Stimulated activated CD4-positive, alpha-beta T cell treated with anti-CD3 and anti-CD28 coated beads, Interleukin-15, amount 100 ng/mL, for 48 hours (primary cell): Measurements from ENCODE around the gene ZNF555.

Source experiments
- DNase-seq, 2 donors: peaks; one replicate each; pipeline ENCODE4 v3.0.0-alpha.2; 2020; ENCODE audit warnings: low read depth in 2 of 2

The ZNF555 gene

GRCh38 chr19:2824129-2824528 lies 17.1 kb upstream of the ZNF555 start:
- DNase-seq = no peak

- no peak for DNase-seq
Observed at GRCh38 chr19:2827022-2827421, 14.3 kb upstream of the ZNF555 start.

GRCh38 chr19:2827840-2828489 lies 13.3 kb upstream of the ZNF555 start:
- no peak for DNase-seq

GRCh38 chr19:2834294-2834871 lies 6.9 kb upstream of the ZNF555 start:
- no peak for DNase-seq

- DNase-seq = no peak
Observed at GRCh38 chr19:2837430-2837829, 3.8 kb upstream of the ZNF555 start.

GRCh38 chr19:2841855-2842574 lies 740 bp downstream of the ZNF555 start:
- DNase-seq = no peak

- no peak for DNase-seq
Observed at GRCh38 chr19:2845107-2845506, 3.8 kb downstream of the ZNF555 start.

GRCh38 chr19:2846180-2846894 lies 5.1 kb downstream of the ZNF555 start:
- no peak for DNase-seq

- DNase-seq = no peak
Observed at GRCh38 chr19:2847507-2847906, 6.2 kb downstream of the ZNF555 start.

- DNase-seq = no peak
Observed at GRCh38 chr19:2848616-2849015, 7.3 kb downstream of the ZNF555 start.

- DNase-seq = no peak
Observed at GRCh38 chr19:2850256-2850925, 9.1 kb downstream of the ZNF555 start.

- no peak for DNase-seq
Observed at GRCh38 chr19:2852598-2852997, 11.3 kb downstream of the ZNF555 start.

GRCh38 chr19:2853015-2853606 lies 11.8 kb downstream of the ZNF555 start:
- DNase-seq = no peak

GRCh38 chr19:2854849-2855248 lies 13.6 kb downstream of the ZNF555 start:
- no peak for DNase-seq

GRCh38 chr19:2856457-2857050 lies 15.3 kb downstream of the ZNF555 start:
- no peak for DNase-seq

GRCh38 chr19:2858864-2859263 lies 17.6 kb downstream of the ZNF555 start:
- DNase-seq = no peak

GRCh38 chr19:2863816-2864215 lies 22.5 kb downstream of the ZNF555 start:
- no peak for DNase-seq

- DNase-seq = no peak
Observed at GRCh38 chr19:2865334-2866100, 24.2 kb downstream of the ZNF555 start.

- DNase-seq = no peak
Observed at GRCh38 chr19:2866495-2867024, 25.3 kb downstream of the ZNF555 start.
